K562 (cell line): Measurements from ENCODE around the gene SAP30BP. TPM values are rescaled to one million over a fixed set of nuclear protein-coding genes. Genes with fewer than 3 reads are reported as not detected.

ENCODE experiments used
- ATAC-seq: fragments of 200-7000 bp; cut with Tn5 transposase; 3 replicates; pipeline ENCODE4 v1.9.1; 2020; ENCODE audit warnings: moderate library complexity
- BruUV-seq: library from RNA; stranded (reverse); fragments of 400-500 nt; replicated peaks from 2 replicates; lab custom pipeline; 2021; lab: Mats Ljungman, UMichigan
- CTCF ChIA-PET: fragments of 300-600 bp; formaldehyde crosslinking; extraction: SDS; loops from one replicate; lab custom pipeline; 2021; ENCODE audit warnings: low intra/inter-chr PET ratio; lab: Yijun Ruan, JAX
- POLR2A ChIA-PET: fragments of 300-600, 350-650 bp; sonication (Branson Sonifier 250); formaldehyde crosslinking; extraction: SDS; loops from one replicate; lab custom pipeline; 2021; ENCODE audit warnings: antibody characterized with exemption, inconsistent platforms; lab: Yijun Ruan, JAX
- DNase-seq, 4 experiments: peaks; one replicate each; pipeline versions ENCODE4 v3.0.0 to v3.0.0-alpha.2; 2011 to 2018; ENCODE audit warnings: low spot score in 3 of 4, mixed read lengths in 3 of 4; ENCODE audit errors: extremely low read depth in 1 of 4
- FAIRE-seq: peaks from 2 replicates; lab custom pipeline; 2011; peaks lifted over from hg19 to GRCh38; lab: Jason Lieb, UNC
- H2AFZ ChIP-seq: 2 replicates; pipeline ENCODE4 v1.6.0; 2011; ENCODE audit warnings: low read depth, low read length, control low read depth, inconsistent platforms
- H3K27ac ChIP-seq: fragments of 200-600 bp; 3 replicates; pipeline ENCODE4 v1.8.0; 2011; ENCODE audit warnings: low read depth, mild to moderate bottlenecking, control low read depth, inconsistent platforms, low read length, moderate library complexity, mixed read lengths; ENCODE audit errors: extremely low read depth
- H3K27me3 ChIP-seq, 2 experiments: fragments of 300-600 bp in 1 of 2; 2 replicates in 1 of 2; 3 replicates in 1 of 2; pipeline versions ENCODE4 v1.6.0 to v1.8.0; 2011; ENCODE audit warnings: inconsistent platforms in 2 of 2, low read length in 2 of 2, mild to moderate bottlenecking in 1 of 2, mixed read lengths in 1 of 2, moderate library complexity in 1 of 2; ENCODE audit not compliant: control insufficient read depth in 2 of 2, insufficient read depth in 2 of 2
- H3K36me3 ChIP-seq: fragments of 300-600 bp; 3 replicates; pipeline ENCODE4 v1.8.0; 2011; ENCODE audit warnings: mild to moderate bottlenecking, low read length, inconsistent platforms; ENCODE audit not compliant: control insufficient read depth, insufficient read depth
- H3K4me1 ChIP-seq, 2 experiments: fragments of 200-600 bp in 1 of 2; replicated peaks in 1 of 2; 2 replicates in 1 of 2; 3 replicates in 1 of 2; pipeline versions ENCODE4 v1.5.1 to v1.8.0; 2011; ENCODE audit warnings: inconsistent platforms in 2 of 2, low read length in 2 of 2, mild to moderate bottlenecking in 1 of 2, mixed read lengths in 1 of 2, moderate library complexity in 1 of 2; ENCODE audit not compliant: control insufficient read depth in 2 of 2, insufficient read depth in 2 of 2
- H3K4me2 ChIP-seq: 2 replicates; pipeline ENCODE4 v1.6.1; 2011; ENCODE audit warnings: low read length, control low read depth, inconsistent platforms, mixed read lengths; ENCODE audit not compliant: insufficient read depth
- H3K4me3 ChIP-seq: fragments of 200-600 bp; sonication (generic), shearing (Covaris generic); 2 replicates; pipeline ENCODE4 v1.5.1; 2016; ENCODE audit warnings: control low read depth, inconsistent platforms
- H3K79me2 ChIP-seq: fragments of 200-600 bp; 3 replicates; pipeline ENCODE4 v1.8.0; 2011; ENCODE audit warnings: low read length, inconsistent platforms; ENCODE audit not compliant: control insufficient read depth, insufficient read depth
- H3K9ac ChIP-seq, 2 experiments: 2 replicates each; pipeline versions ENCODE4 v1.6.0 to v1.6.1; 2011; ENCODE audit warnings: low read depth in 2 of 2, low read length in 2 of 2, control low read depth in 1 of 2, inconsistent platforms in 1 of 2, mild to moderate bottlenecking in 1 of 2, mixed read lengths in 1 of 2; ENCODE audit not compliant: insufficient read depth in 1 of 2
- H3K9me1 ChIP-seq: one replicate; pipeline ENCODE4 v1.6.0; 2011; ENCODE audit warnings: inconsistent platforms, mild to moderate bottlenecking, low read length, moderate library complexity; ENCODE audit not compliant: control insufficient read depth, insufficient read depth
- H3K9me3 ChIP-seq: replicated peaks from 2 replicates; pipeline ENCODE4 v1.5.1; 2011; ENCODE audit warnings: low read depth, low read length, inconsistent platforms; ENCODE audit not compliant: control insufficient read depth, insufficient read depth
- H4K20me1 ChIP-seq: replicated peaks from 2 replicates; pipeline ENCODE4 v1.6.1; 2011; ENCODE audit warnings: low read length, inconsistent platforms, mixed read lengths; ENCODE audit not compliant: control insufficient read depth, insufficient read depth
- BRCA1 ChIP-seq, 2 experiments: fragments of 450-650 bp in 1 of 2; sonication (generic) in 1 of 2; formaldehyde crosslinking in 1 of 2; IDR thresholded peaks; 2 replicates each; pipeline versions ENCODE4 v1.5.0 to v1.6.1; 2017 to 2020; ENCODE audit warnings: mild to moderate bottlenecking in 1 of 2, missing genetic modification reagents in 1 of 2
- CUX1 ChIP-seq: fragments of 200-800 bp; sonication (Bioruptor generic); IDR thresholded peaks from 2 replicates; pipeline ENCODE4 v1.6.1; 2016; ENCODE audit warnings: missing genetic modification characterization, missing compliant biosample characterization
- DACH1 ChIP-seq: fragments of 450-650 bp; IDR thresholded peaks from 2 replicates; pipeline ENCODE4 v1.6.1; 2018; ENCODE audit not compliant: partially characterized antibody
- DLX4 ChIP-seq: fragments of 250-450 bp; sonication (Bioruptor Pico); IDR thresholded peaks from 2 replicates; pipeline ENCODE4 v1.6.1; 2021; ENCODE audit warnings: mild to moderate bottlenecking
- FUS ChIP-seq: fragments of 200-400 bp; formaldehyde crosslinking; optimal IDR thresholded peaks from 2 replicates; pipeline ENCODE3; 2017; ENCODE audit warnings: low read depth, low read length
- HNRNPLL ChIP-seq: fragments of 200-400 bp; formaldehyde crosslinking; IDR thresholded peaks from 2 replicates; pipeline ENCODE4 v1.6.1; 2017; ENCODE audit warnings: low read length, low read depth, mild to moderate bottlenecking; ENCODE audit not compliant: poor library complexity, severe bottlenecking
- KLF1 ChIP-seq: fragments of 450-650 bp; IDR thresholded peaks from 2 replicates; pipeline ENCODE4 v1.6.1; 2016; ENCODE audit warnings: missing genetic modification characterization, missing compliant biosample characterization
- NFE2L1 ChIP-seq: fragments of 450-650 bp; IDR thresholded peaks from 2 replicates; pipeline ENCODE4 v1.6.1; 2016; ENCODE audit warnings: missing genetic modification characterization, low read depth, mild to moderate bottlenecking, missing compliant biosample characterization, moderate library complexity, borderline replicate concordance
- NR0B1 ChIP-seq: fragments of 450-650 bp; IDR thresholded peaks from one replicate; pipeline ENCODE4 v1.6.1; 2018; ENCODE audit warnings: mild to moderate bottlenecking, moderate library complexity; ENCODE audit not compliant: partially characterized antibody
- PHF8 ChIP-seq: fragments of 200-600 bp; sonication (generic); IDR thresholded peaks from 2 replicates; pipeline ENCODE4 v1.6.1; 2012; ENCODE audit warnings: mixed run types, mild to moderate bottlenecking, inconsistent platforms, low read length, moderate library complexity, borderline replicate concordance
- POLR2H ChIP-seq: IDR thresholded peaks from 2 replicates; pipeline ENCODE4 v1.6.1; 2016; ENCODE audit warnings: missing genetic modification characterization, low read depth, mild to moderate bottlenecking, control low read depth, missing compliant biosample characterization, moderate library complexity
- RHOXF2B ChIP-seq: fragments of 250-450 bp; sonication (Bioruptor Pico); conservative IDR thresholded peaks from 2 replicates; pipeline ENCODE4 v1.5.1; 2021
- SRSF7 ChIP-seq: fragments of 200-400 bp; formaldehyde crosslinking; optimal IDR thresholded peaks from 2 replicates; pipeline ENCODE3; 2017; ENCODE audit warnings: mild to moderate bottlenecking, low read depth, low read length
- TCF7 ChIP-seq: sonication (generic); IDR thresholded peaks from 2 replicates; pipeline ENCODE4 v1.6.1; 2016; ENCODE audit warnings: antibody characterized with exemption, borderline replicate concordance
- ZNF695 ChIP-seq: fragments of 450-650 bp; formaldehyde crosslinking; IDR thresholded peaks from 2 replicates; pipeline ENCODE4 v1.4.0; 2020; ENCODE audit warnings: mild to moderate bottlenecking, moderate library complexity
- WGBS: fragments of 100-300 bp; shearing (Covaris generic); methylation state at CpG from one replicate; pipeline ENCODE4 v1.1.6; 2016; ENCODE audit warnings: low coverage, mixed read lengths; ENCODE audit not compliant: insufficient coverage; ENCODE audit errors: missing lambda C conversion rate; 5-methylcytosine and 5-hydroxymethylcytosine counted together
- in situ Hi-C: fragments of 300-500 bp; cut with MboI; formaldehyde crosslinking; loops from 4 replicates; pipeline ENCODE4 v1.15.0; 2018; ENCODE audit warnings: inconsistent platforms, mixed read lengths
- intact Hi-C: fragments of 100-400 bp; cut with micrococcal nuclease; formaldehyde crosslinking; loops from 2 replicates; pipeline ENCODE4 v1.14.2; 2022
- polyA plus RNA-seq, 8 experiments: library from polyadenylated mRNA; depleted of rRNA in 4 of 8; stranded (reverse) in 5 of 8; unstranded in 3 of 8; fragments of >200 nt; fragmentation: Nextera tagmentation in 2 of 8; fragmentation: Illumina TruSeq in 1 of 8; extraction: Ambion mirVana in 2 of 8; extraction: Trizol in 1 of 8; gene quantifications; 2 replicates each; pipeline versions ENCODE4 v1.2.1 to v1.2.3, GENCODE V29; 2011 to 2014; ENCODE audit warnings: inconsistent platforms in 1 of 8, missing spikeins in 1 of 8
- total RNA-seq, 7 experiments: library from RNA; depleted of rRNA in 6 of 7; stranded (reverse); fragments of >200 nt in 6 of 7; fragmentation: Illumina TruSeq in 2 of 7; extraction: Trizol in 2 of 7; gene quantifications; 2 replicates each; pipeline versions ENCODE4 v1.2.1 to v1.2.3, GENCODE V29; 2011 to 2021; ENCODE audit warnings: low replicate concordance in 1 of 7

SAP30BP gene
- total and polyA plus RNA-seq, 9 of the 15 experiments (the other 6 are each of a cell fraction or from before 2014, with no cell fraction given), result 45.3 to 154 (median 71.7) TPM

GRCh38 chr17:75698659-75699058, 31.5 kb downstream of the SAP30BP start:
- 0 out of 2 replicates have a peak, but pooled peaks cover 8% of the 10 kb centered on the region for H4K20me1 ChIP-seq
- H3K36me3 ChIP-seq, result peaks cover 89% of the 10 kb centered on the region
- FAIRE-seq (no peak), DNase-seq (no peak), ATAC-seq (no peak)
- no peaks in the 10 kb centered on the region for H3K27me3 ChIP-seq
- peaks cover 5% of the 10 kb centered on the region in 2 experiments; a peak in 4 of 5 replicates for H3K4me1 ChIP-seq
- H3K9ac ChIP-seq, result no peak overlapping the region
- in situ Hi-C loops (no loop called here), intact Hi-C loops (no loop called here)
- H3K27ac ChIP-seq, result no peak overlapping the region
- peaks cover 3% of the 10 kb centered on the region for H3K9me1 ChIP-seq
- no TSS peak for BruUV-seq
- ChIA-PET POLR2A (interaction anchor here (0.6 to 1.4 kb wide), 7 partner anchors 10 to 97 kb away, joined by 3 to 5 read pairs (median 4); no protein-coding TSS in a partner anchor), CTCF (no interaction called here)
- no peaks in the 10 kb centered on the region for H3K79me2 ChIP-seq
- no peak overlapping the region for H3K4me3 ChIP-seq
- WGBS, result 95% methylated on average over 3 of the region's 3 CpGs
- no peaks in the 10 kb centered on the region for H3K9me3 ChIP-seq
- H3K4me2 ChIP-seq, result no peak overlapping the region
- no peak overlapping the region for H2AFZ ChIP-seq
- TF ChIP-seq DLX4 (CRISPR knock-in tag), result no peak
- TF ChIP-seq NFE2L1 (tag), result no peak
- no peak for TF ChIP-seq ZNF695 (CRISPR knock-in tag)
- no peak for TF ChIP-seq POLR2H (tag)
- TF ChIP-seq HNRNPLL, result no peak
- no peak for TF ChIP-seq NR0B1
- TF ChIP-seq KLF1 (tag), result no peak
- no peak for TF ChIP-seq TCF7
- TF ChIP-seq SRSF7, result no peak
- no peak for TF ChIP-seq FUS
- TF ChIP-seq RHOXF2B (CRISPR knock-in tag), result no peak
- no peak for TF ChIP-seq BRCA1 (IDR thresholded peaks at IDR 0.05)
- no peak for TF ChIP-seq BRCA1 (CRISPR knock-in tag; IDR thresholded peaks at IDR 0.05)
- TF ChIP-seq PHF8, result no peak
- no peak for TF ChIP-seq DACH1
- TF ChIP-seq CUX1 (CRISPR knock-in tag), result no peak
